Lower lobe of right lung (tissue), 2 donors: Measurements from ENCODE around the gene MTHFSD. TPM values are rescaled to one million over a fixed set of nuclear protein-coding genes. Genes with fewer than 3 reads are reported as not detected.

Source experiments
- ATAC-seq, 2 donors: fragments of 200-7000 bp; cut with Tn5 transposase; one replicate each; pipeline ENCODE4 v1.9.1; 2020 to 2022; ENCODE audit warnings: mild to moderate bottlenecking in 2 of 2, moderate library complexity in 2 of 2
- DNase-seq: peaks from one replicate; pipeline ENCODE4 v3.0.0-alpha.2; 2020
- H3K27ac ChIP-seq: fragments of 200-600 bp; one replicate; pipeline ENCODE4 v1.8.0; 2022
- H3K27me3 ChIP-seq: fragments of 200-600 bp; one replicate; pipeline ENCODE4 v1.8.0; 2022; ENCODE audit warnings: low read depth
- H3K36me3 ChIP-seq: fragments of 200-600 bp; one replicate; pipeline ENCODE4 v1.8.0; 2022; ENCODE audit warnings: mild to moderate bottlenecking
- H3K4me1 ChIP-seq: fragments of 200-600 bp; one replicate; pipeline ENCODE4 v1.8.0; 2022
- H3K4me3 ChIP-seq: fragments of 200-600 bp; one replicate; pipeline ENCODE4 v1.8.0; 2022; ENCODE audit warnings: mild to moderate bottlenecking
- H3K9me3 ChIP-seq: fragments of 200-600 bp; one replicate; pipeline ENCODE4 v1.8.0; 2022
- CTCF ChIP-seq: fragments of 200-600 bp; IDR thresholded peaks from one replicate; pipeline ENCODE4 v1.8.0; 2022; ENCODE audit warnings: antibody characterized with exemption, mild to moderate bottlenecking
- intact Hi-C: fragments of 100-400 bp; cut with DNase I; formaldehyde crosslinking; loops from one replicate; pipeline ENCODE4 v1.11.0; 2022
- total RNA-seq: library from RNA; stranded (reverse); fragmentation: NEBNext Ultra II Directional; extraction: Animal tissue kit (Norgen Biotek cat#: 25700); gene quantifications from one replicate; pipeline ENCODE4 v1.2.1, GENCODE V29; 2021
- donor health status: DM: no; HTN: yes; CAD: no; lungs with severe emphysema.

The MTHFSD gene
- total RNA-seq, 1 donor from 2014 or later = 21.2 TPM

GRCh38 chr16:86510465-86511261 lies 44.4 kb downstream of the MTHFSD start, which contains the start of gene FOXF1:
Gene FOXF1 (plus strand): TSS chr16:86510527. CDS start chr16:86510570, 43 bp downstream.
- no peak for TF ChIP-seq CTCF
- Histone ChIP-seq H3K36me3 (no peaks in the 10 kb centered on the region), H3K27ac (peak within 1 kb of the TSS; percentile 89), H3K4me1 (peaks cover 22% of the 10 kb centered on the region), H3K9me3 (no peaks in the 10 kb centered on the region), H3K27me3 (peaks cover 88% of the 10 kb centered on the region), H3K4me3 (peak within 1 kb of the TSS; percentile 66)
- ATAC-seq = no peak
- intact Hi-C loops = no loop called here
- DNase-seq = no peak

DNA sequence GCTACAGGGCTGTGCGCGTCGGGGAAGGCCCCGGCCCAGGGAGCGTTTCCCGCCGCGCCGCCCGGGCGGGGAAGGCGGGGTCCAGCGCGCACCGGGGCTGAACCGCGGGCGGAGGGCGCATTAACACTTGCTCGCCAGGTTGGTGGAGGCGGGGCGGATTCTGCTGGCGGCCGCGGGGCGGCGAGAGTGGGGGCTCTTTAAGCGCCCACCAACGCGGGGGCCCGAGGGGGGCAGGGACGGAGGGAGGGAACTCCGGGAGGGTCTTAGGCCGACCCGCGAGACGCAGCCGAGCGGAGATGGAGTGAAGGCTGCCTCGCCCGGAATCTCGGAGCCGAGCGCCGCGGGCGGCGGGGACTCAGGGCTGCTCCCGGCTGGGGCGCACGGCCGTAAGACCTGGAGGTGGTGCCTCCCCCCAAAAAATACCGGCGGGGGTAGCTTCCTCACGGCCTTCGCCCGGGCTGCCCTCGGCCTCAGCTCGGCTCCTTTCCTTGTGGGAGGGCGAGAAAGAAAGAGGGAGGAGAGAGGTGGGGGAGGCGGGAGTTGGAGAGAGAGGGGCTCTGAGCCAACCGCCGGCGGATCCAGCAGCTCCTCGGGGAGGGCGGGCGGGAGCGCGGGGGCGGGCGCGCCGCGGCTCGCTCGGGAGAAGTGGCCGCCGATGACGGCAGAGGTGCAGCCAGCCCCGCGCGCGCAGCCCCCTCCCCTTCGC lies 45.1 kb downstream of the MTHFSD start:
- Histone ChIP-seq H3K4me1 (peaks cover 22% of the 10 kb centered on the region), H3K36me3 (no peaks in the 10 kb centered on the region), H3K27me3 (peaks cover 87% of the 10 kb centered on the region), H3K27ac (peak overlapping the region; percentile 89), H3K9me3 (no peaks in the 10 kb centered on the region), H3K4me3 (peak overlapping the region; percentile 66)
- ATAC-seq (peak; percentile 59 to 71), DNase-seq (peak; percentile 65)
- no peak for TF ChIP-seq CTCF
- intact Hi-C loops = no loop called here

GRCh38 chr16:86508947-86509758 lies 45.9 kb downstream of the MTHFSD start:
- TF ChIP-seq CTCF = no peak
- intact Hi-C loops = no loop called here
- ATAC-seq (peak; percentile 56 to 74), DNase-seq (no peak)
- Histone ChIP-seq H3K4me3 (peak overlapping the region; percentile 66), H3K27me3 (peaks cover 87% of the 10 kb centered on the region), H3K9me3 (no peaks in the 10 kb centered on the region), H3K27ac (peak overlapping the region; percentile 89), H3K4me1 (peaks cover 22% of the 10 kb centered on the region), H3K36me3 (no peaks in the 10 kb centered on the region)

DNA sequence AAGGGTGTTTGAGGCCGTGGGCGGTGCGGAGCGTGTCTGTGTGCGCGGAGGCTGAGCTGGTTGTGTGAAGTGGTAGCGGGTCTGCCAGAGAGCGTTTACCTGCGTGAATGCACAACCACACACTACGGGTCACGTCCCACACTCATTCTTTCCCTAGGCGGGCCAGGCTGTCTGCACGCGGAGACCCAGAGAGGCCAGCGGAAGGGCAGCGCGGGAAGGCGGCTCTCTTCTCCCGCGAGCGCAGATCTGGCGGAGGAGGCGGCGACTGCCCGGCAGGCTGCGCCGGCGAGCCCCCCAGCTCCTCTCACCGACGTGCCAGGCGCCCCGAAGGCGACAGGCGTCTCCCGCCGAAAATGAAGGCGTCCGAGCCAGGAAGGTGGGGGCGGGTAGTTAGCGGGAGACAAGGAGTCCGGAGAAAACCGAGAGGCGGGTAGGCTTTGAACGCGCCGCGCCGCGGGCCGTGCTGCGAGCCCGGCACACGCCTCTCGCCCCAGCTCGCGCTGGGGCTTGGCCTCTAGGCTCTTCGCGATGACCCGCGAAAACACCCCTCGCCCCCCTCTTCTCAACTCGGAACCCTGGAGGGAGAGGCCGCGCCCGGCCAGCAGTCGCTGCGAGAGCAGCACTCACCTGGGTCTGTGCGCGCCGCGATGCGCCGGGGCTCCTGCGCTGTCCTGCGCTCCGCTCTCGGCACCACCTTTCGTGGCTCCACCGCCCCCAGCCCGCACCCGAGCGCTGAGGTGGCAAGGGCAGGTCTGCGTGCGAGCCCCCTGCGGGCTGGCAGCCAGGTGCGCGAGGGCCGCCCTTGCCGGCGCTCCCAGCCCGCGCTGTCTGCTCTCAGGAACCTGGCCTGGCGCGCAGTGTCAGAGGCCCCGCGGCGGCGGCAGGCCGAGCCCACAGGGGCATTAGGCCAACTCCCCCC lies 46.7 kb downstream of the MTHFSD start:
- Histone ChIP-seq H3K36me3 (no peaks in the 10 kb centered on the region), H3K27ac (peak overlapping the region; percentile 89), H3K4me3 (peak overlapping the region; percentile 66), H3K27me3 (peaks cover 89% of the 10 kb centered on the region), H3K9me3 (no peaks in the 10 kb centered on the region), H3K4me1 (peaks cover 22% of the 10 kb centered on the region)
- intact Hi-C loops = no loop called here
- ATAC-seq (peak; percentile 29 to 41), DNase-seq (no peak)
- no peak for TF ChIP-seq CTCF
